GM12892 (cell line): ENCODE measurements around the gene IL1RAP.
"Not testable (repeated sequence)": the region's sequence is repeated elsewhere in the genome, so short reads cannot be mapped to it uniquely, and the experiment has no call there.

Source experiments
- DNase-seq: peaks from one replicate; pipeline ENCODE4 v3.0.0; 2011; ENCODE audit not compliant: insufficient read length
- FAIRE-seq: peaks from 2 replicates; lab custom pipeline; 2011; peaks lifted over from hg19 to GRCh38; lab: Jason Lieb, UNC
- POLR2A ChIP-seq: IDR thresholded peaks from 2 replicates; pipeline ENCODE4 v1.6.1; 2011; ENCODE audit warnings: low read depth, low read length, control low read depth
- POLR2AphosphoS5 ChIP-seq: IDR thresholded peaks from 2 replicates; pipeline ENCODE4 v1.6.1; 2011; ENCODE audit warnings: low read depth, low read length, control low read depth
- TAF1 ChIP-seq: IDR thresholded peaks from 2 replicates; pipeline ENCODE4 v1.6.1; 2011; ENCODE audit warnings: low read depth, mild to moderate bottlenecking, control low read depth, low read length, borderline replicate concordance

Gene IL1RAP

GRCh38 chr3:190516416-190516815 is 2.5 kb downstream of the IL1RAP start:
- no peak for FAIRE-seq

DNA sequence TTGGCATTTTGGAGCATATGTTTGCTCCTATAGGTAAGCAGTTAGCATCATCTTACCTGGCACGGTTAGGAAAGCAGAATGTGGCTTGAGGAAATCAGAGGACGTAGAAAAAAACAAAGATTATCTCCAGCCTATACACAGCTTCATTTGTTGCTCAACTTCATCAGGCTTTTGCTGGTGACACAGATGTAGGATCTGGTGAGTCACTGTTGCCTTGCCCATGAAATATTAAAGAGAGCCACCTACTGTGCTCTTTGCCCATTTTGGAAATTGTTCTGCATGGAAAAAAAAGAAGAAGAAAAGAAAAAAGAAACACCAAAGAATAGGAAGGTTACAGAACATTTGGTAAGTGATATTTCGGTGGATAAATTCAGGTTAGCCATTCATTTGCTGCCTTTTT is 3.8 kb downstream of the IL1RAP start:
- FAIRE-seq: no peak
- no peak for DNase-seq

More at GRCh38 chr3:190516416-190516815, 2.5 kb downstream of the IL1RAP start:
- TF ChIP-seq POLR2A: no peak
- TF ChIP-seq POLR2AphosphoS5: no peak
- no peak for TF ChIP-seq TAF1
- DNase-seq: no peak

DNA sequence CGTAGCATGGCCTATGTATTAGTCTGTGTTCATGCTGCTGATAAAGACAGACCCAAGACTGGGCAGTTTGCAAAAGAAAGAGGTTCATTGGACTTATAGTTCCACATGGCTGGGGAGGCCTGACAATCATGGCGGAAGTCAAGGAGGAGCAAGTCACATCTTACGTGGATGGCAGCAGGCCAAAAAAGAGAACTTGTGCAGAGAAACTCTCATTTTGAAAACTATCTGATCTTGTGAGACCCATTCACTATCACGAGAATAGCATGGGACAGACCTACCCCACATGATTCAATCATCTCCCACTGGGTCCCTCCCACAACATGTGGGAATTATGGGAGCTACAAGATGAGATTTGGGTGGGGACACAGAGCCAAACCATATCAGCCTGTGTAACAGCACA is 4.6 kb downstream of the IL1RAP start:
- not testable (repeated sequence) for DNase-seq, FAIRE-seq

More for the DNA sequence above, 3.8 kb downstream of the IL1RAP start:
- no peak for TF ChIP-seq TAF1
- no peak for TF ChIP-seq POLR2A
- TF ChIP-seq POLR2AphosphoS5: no peak

DNA sequence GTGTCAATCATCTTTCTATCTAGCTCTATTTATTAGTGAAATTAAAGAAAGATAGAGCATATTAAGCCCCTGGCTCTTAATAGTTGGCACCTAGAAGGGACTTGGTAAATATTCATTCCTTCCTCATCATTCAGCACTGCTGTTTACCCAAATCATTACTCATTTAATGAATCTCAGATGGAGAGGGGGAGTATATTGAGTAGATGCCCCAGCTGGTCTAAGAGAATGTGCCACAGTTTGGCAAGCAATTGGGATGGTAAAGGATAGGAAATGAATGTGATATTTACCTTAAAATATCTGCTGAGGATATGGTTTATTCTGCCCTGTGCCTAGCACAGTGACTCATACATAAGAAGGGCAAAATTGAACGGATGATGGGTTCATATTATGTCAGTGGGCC is 6.0 kb downstream of the IL1RAP start:
- FAIRE-seq: no peak
- no peak for TF ChIP-seq POLR2A
- no peak for TF ChIP-seq TAF1
- TF ChIP-seq POLR2AphosphoS5: no peak
- DNase-seq: no peak

GRCh38 chr3:190521998-190522397 is 8.1 kb downstream of the IL1RAP start:
- FAIRE-seq: no peak
- TF ChIP-seq TAF1 (no peak), POLR2AphosphoS5 (no peak), POLR2A (no peak)

DNA sequence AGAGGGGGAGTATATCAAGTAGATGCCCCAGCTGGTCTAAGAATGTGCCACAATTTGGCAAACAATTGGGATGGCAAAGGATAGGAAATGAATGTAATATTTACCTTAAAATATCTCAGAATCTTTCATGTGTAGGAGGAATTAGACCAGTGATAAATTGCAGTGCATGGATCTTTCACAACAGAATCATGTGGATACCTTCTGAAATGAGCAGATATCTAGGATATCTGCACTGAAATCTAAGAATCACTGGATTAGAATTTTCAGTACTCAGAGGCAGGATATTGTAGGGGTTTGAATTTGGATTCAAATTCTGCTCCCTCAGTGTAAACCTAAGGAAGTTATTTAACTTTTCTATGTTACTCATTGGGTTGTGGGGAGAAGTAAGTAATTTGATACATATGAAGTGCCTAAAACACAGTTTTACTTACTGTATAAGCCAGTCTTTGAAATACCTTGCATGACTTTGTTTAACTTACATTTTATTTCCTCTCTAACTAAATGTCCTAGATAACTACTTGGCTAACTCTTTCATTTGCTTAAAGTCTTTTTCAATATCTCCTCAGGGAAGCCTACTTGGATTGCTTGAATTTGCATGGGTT is 8.8 kb downstream of the IL1RAP start:
- FAIRE-seq: no peak
- DNase-seq: no peak
- no peak for TF ChIP-seq POLR2A
- TF ChIP-seq TAF1: no peak
- no peak for TF ChIP-seq POLR2AphosphoS5

More at GRCh38 chr3:190521998-190522397, 8.1 kb downstream of the IL1RAP start:
- DNase-seq: no peak

- no peak for DNase-seq
- FAIRE-seq: no peak
Measured at GRCh38 chr3:190524942-190525341, 11.1 kb downstream of the IL1RAP start.

DNA sequence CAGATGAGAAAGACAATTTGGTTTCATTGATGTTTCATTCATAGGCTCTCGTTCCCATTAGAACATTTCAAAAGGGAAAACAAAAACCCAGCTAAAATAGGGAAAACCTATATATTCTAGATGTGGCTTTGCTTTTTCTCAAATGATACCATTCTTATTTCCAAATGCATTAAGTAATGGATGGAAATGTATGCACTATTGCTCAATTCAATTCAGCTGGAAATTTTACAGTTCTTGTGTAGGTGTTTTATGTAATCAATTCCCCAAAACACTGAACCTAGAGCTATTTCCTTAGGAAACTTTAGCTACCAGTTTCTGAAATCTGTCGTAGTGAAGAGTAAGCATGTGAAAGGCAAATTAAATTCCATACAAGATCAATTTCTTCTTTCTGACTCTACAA is 11.7 kb downstream of the IL1RAP start:
- no peak for TF ChIP-seq POLR2AphosphoS5
- no peak for TF ChIP-seq POLR2A
- TF ChIP-seq TAF1: no peak
- FAIRE-seq (no peak), DNase-seq (no peak)

More at GRCh38 chr3:190524942-190525341, 11.1 kb downstream of the IL1RAP start:
- TF ChIP-seq POLR2AphosphoS5 (no peak), TAF1 (no peak), POLR2A (no peak)

DNA sequence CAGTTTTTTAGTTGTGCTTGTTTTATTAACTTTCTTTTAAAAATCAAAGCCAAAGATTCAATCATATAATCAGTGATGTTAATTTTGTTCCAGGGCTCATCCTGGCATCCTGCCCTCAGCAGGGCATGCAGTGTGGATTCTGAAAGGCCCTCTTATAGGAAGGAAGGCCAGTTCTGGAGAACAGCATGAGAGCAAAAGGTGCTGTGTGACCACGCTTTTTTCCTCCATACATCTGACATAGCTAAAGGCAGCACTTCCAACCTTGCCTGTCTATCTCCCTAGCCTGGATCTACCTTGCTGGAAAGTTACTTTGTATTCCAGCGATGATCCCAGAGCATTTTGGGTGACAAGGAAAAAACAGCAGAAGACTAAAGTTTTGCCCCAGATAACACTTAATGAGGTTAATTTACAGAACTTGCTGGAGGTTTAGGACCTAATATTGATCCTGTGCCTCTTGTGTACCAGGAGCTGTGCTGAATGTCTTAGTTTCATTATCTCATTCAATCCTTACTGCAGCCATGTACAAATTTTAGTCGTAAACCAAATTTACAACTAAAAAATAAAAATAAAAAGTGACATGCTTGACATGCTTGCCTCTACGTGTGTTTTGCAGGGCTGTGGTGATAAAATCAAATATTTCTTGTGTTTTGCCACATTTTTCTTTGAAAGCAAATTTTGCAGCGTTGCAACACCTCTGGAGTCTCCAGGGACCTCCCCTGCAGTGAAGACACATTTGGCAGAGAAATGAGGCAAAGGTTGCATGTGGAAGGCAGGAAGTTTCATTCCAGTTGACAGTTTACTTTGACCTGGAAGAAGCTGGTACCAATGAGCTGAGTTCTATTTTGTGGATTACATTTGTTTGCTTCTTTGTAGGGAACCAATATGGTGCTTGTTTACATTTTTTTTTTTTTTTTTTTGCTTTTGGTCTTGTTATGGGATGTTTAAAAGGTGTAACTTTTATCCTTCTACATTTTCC is 13.2 kb downstream of the IL1RAP start:
- DNase-seq (no peak), FAIRE-seq (no peak)
- TF ChIP-seq TAF1 (no peak), POLR2AphosphoS5 (no peak), POLR2A (no peak)

- DNase-seq: no peak
- no peak for FAIRE-seq
- TF ChIP-seq POLR2A (no peak), POLR2AphosphoS5 (no peak), TAF1 (no peak)
Measured at GRCh38 chr3:190528706-190529105, 14.8 kb downstream of the IL1RAP start.

- FAIRE-seq (no peak), DNase-seq (no peak)
- TF ChIP-seq POLR2A (no peak), TAF1 (no peak), POLR2AphosphoS5 (no peak)
Measured at GRCh38 chr3:190531406-190531805, 17.5 kb downstream of the IL1RAP start.
